ENCODE results near the gene OR5H1.

DNA sequence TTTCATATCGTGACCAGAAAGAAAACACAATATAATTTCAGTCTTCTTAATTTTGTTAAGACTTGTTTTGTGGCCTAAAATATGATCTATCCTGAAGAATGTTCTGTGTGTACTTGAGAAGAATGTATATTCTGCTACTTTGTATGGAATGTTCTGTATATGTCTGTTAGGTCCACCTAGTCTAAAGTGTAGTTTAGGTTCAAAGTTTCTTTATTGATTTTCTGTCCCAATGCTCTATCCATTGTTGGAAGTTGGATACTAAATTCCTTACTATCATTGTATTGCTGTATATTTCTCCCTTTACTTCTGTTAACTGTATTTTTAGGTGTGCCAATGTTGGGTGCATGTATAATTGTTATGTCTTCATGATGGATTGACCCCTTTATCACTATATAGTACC is 22.4 kb upstream of the OR5H1 start:
- TF ChIP-seq POLR2A (IDR thresholded peaks at IDR 0.05), result no peak
- TF ChIP-seq, protein P1, sequence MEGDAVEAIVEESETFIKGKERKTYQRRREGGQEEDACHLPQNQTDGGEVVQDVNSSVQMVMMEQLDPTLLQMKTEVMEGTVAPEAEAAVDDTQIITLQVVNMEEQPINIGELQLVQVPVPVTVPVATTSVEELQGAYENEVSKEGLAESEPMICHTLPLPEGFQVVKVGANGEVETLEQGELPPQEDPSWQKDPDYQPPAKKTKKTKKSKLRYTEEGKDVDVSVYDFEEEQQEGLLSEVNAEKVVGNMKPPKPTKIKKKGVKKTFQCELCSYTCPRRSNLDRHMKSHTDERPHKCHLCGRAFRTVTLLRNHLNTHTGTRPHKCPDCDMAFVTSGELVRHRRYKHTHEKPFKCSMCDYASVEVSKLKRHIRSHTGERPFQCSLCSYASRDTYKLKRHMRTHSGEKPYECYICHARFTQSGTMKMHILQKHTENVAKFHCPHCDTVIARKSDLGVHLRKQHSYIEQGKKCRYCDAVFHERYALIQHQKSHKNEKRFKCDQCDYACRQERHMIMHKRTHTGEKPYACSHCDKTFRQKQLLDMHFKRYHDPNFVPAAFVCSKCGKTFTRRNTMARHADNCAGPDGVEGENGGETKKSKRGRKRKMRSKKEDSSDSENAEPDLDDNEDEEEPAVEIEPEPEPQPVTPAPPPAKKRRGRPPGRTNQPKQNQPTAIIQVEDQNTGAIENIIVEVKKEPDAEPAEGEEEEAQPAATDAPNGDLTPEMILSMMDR (IDR thresholded peaks at IDR 0.05), result no peak
